Esophagus squamous epithelium (tissue), 5 donors: ENCODE measurements around the gene RGS8. TPM values are rescaled to one million over a fixed set of nuclear protein-coding genes. Genes with fewer than 3 reads are reported as not detected.

Source experiments
- DNase-seq: peaks from one replicate; lab custom pipeline; 2025; lab: John Stamatoyannopoulos, UW
- H3K27ac ChIP-seq, 4 donors: fragments of 200-600 bp; sonication (generic); one replicate each; pipeline ENCODE4 v1.5.1; 2016 to 2019; ENCODE audit warnings: mild to moderate bottlenecking in 1 of 4
- H3K27me3 ChIP-seq, 4 donors: fragments of 200-600 bp; sonication (generic); 1 replicate in 3 of 4; 2 replicates in 1 of 4; pipeline versions ENCODE4 v1.5.1 to v1.6.0; 2017 to 2021; ENCODE audit warnings: antibody characterized with exemption in 1 of 4
- H3K36me3 ChIP-seq, 3 donors: fragments of 200-600 bp; sonication (generic); one replicate each; pipeline ENCODE4 v1.5.1; 2016 to 2019
- H3K4me1 ChIP-seq, 3 donors: fragments of 200-600 bp; sonication (generic); one replicate each; pipeline ENCODE4 v1.5.1; 2017 to 2019
- H3K4me3 ChIP-seq, 4 donors: fragments of 200-600 bp; sonication (generic); 1 replicate in 3 of 4; 2 replicates in 1 of 4; pipeline ENCODE4 v1.5.1; 2016 to 2019; ENCODE audit warnings: mild to moderate bottlenecking in 2 of 4, moderate library complexity in 1 of 4
- H3K9me3 ChIP-seq, 3 donors: fragments of 200-600 bp; sonication (generic); one replicate each; pipeline ENCODE4 v1.5.1; 2016 to 2019
- POLR2A ChIP-seq, 4 donors: fragments of 450-650 bp; IDR thresholded peaks; one replicate each; pipeline ENCODE4 v1.6.1; 2017; ENCODE audit warnings: antibody characterized with exemption in 4 of 4, mild to moderate bottlenecking in 4 of 4, moderate library complexity in 3 of 4
- WGBS, 2 donors: methylation state at CpG; one replicate each; pipeline ENCODE4 v1.1.5; 2018; 5-methylcytosine and 5-hydroxymethylcytosine counted together
- intact Hi-C: fragments of 100-400 bp; cut with DNase I; formaldehyde crosslinking; loops from one replicate; pipeline ENCODE4 v1.15.0; 2022
- total RNA-seq, 4 donors: library from RNA; depleted of rRNA; stranded (reverse); fragments of >200 nt; gene quantifications; one replicate each; pipeline ENCODE4 v1.1.0, GENCODE V29; 2016
- TF ChIP-seq, protein P1 (sequence below), 6 experiments: fragments of 450-650 bp in 4 of 6; fragments of 200-600 bp in 2 of 6; sonication (generic) in 2 of 6; IDR thresholded peaks; one replicate each; pipeline ENCODE4 v1.5.1; 2016 to 2019; ENCODE audit warnings: antibody characterized with exemption in 6 of 6, mild to moderate bottlenecking in 4 of 6, moderate library complexity in 4 of 6
- donor health status: DM: yes; HTN: yes; CAD: no.

The RGS8 gene
- total RNA-seq, 4 donors from 2014 or later, result not detected

DNA sequence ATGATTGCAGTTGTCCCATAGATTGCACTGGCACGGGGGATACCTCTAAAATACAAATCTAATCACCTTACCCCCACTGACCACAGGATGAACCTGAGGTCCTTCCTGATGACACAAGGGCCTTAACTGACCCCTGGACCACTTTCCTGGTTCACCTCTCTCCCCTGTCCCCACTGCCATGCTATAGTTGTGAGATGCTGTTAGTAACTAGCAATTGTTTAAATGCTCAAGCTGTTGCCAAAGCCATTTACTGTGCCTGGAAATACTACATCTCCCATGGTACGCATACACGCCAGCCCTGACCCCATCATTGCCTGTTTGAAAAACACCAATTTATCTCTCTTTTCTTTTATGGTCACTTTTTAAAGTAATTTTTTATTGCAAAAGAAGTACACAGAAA is 29.1 kb upstream of the RGS8 start:
- H3K36me3 ChIP-seq, result no peaks in the 10 kb centered on the region
- no peak for TF ChIP-seq POLR2A (IDR thresholded peaks at IDR 0.05)
- TF ChIP-seq, protein P1, sequence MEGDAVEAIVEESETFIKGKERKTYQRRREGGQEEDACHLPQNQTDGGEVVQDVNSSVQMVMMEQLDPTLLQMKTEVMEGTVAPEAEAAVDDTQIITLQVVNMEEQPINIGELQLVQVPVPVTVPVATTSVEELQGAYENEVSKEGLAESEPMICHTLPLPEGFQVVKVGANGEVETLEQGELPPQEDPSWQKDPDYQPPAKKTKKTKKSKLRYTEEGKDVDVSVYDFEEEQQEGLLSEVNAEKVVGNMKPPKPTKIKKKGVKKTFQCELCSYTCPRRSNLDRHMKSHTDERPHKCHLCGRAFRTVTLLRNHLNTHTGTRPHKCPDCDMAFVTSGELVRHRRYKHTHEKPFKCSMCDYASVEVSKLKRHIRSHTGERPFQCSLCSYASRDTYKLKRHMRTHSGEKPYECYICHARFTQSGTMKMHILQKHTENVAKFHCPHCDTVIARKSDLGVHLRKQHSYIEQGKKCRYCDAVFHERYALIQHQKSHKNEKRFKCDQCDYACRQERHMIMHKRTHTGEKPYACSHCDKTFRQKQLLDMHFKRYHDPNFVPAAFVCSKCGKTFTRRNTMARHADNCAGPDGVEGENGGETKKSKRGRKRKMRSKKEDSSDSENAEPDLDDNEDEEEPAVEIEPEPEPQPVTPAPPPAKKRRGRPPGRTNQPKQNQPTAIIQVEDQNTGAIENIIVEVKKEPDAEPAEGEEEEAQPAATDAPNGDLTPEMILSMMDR (IDR thresholded peaks at IDR 0.05), result no peak
- H3K4me3 ChIP-seq, result no peak overlapping the region
- intact Hi-C loops, result no loop called here
- 80 to 92% methylated on average over 3 of the region's 3 CpGs for WGBS, 2 donors
- no peak for DNase-seq
- H3K9me3 ChIP-seq, result no peaks in the 10 kb centered on the region
- H3K4me1 ChIP-seq, result no peaks in the 10 kb centered on the region
- H3K27me3 ChIP-seq, result no peaks in the 10 kb centered on the region
- no peak overlapping the region for H3K27ac ChIP-seq

DNA sequence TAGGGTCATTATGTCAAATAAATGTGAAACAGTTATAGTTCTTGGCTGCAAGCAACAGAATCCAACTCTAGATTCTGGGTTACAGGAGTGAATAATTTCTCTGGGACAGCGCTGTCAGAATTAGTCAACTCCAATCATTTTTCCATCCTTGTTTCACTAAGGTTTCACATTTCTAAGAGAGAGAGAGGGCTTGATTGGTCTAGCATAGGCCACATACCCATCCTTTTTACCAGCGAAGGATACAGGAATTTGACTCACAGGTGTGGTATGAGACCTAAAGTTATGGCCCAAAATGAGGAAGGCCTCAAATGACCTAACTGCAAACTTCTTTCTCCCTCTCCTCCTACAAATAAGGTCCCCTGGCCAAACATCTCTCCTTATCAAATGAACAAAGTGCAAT is 25.5 kb upstream of the RGS8 start:
- Histone ChIP-seq H3K27ac (no peak overlapping the region), H3K9me3 (no peaks in the 10 kb centered on the region), H3K4me3 (no peak overlapping the region), H3K4me1 (no peaks in the 10 kb centered on the region), H3K36me3 (no peaks in the 10 kb centered on the region), H3K27me3 (no peaks in the 10 kb centered on the region)
- TF ChIP-seq POLR2A (IDR thresholded peaks at IDR 0.05), result no peak
- TF ChIP-seq, protein P1 (IDR thresholded peaks at IDR 0.05), result no peak
- DNase-seq, result no peak
- 83% methylated on average over 2 of the region's 2 CpGs for WGBS, 2 donors
- intact Hi-C loops, result no loop called here

DNA sequence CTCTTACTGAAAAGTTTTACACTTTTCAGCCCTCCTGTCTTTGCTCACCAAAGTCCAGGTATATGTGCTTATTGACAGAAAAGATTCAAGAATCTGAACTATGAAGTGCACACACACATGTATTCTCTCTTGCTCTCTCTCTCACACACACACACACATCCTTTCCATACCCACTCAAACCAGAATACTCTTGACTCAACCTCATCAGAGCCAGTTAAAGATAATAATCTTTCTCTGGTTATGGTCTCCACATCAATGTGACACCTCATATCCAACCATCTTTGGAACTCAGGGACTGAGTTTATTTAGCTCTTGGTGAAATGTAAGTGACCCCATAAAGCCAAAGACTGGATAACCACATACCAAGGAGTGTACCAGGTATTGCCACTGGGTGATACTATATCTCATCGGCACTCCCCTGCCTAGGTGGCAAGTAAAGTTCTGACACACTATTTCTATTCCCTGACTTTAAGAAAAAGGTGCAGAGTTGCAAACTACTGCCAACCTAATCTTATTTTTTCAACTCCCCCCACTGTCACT is 24.9 kb upstream of the RGS8 start:
- TF ChIP-seq POLR2A (IDR thresholded peaks at IDR 0.05), result no peak
- TF ChIP-seq, protein P1 (IDR thresholded peaks at IDR 0.05), result no peak
- Histone ChIP-seq H3K4me1 (no peaks in the 10 kb centered on the region), H3K27me3 (no peaks in the 10 kb centered on the region), H3K27ac (no peak overlapping the region), H3K36me3 (no peaks in the 10 kb centered on the region), H3K4me3 (no peak overlapping the region), H3K9me3 (no peaks in the 10 kb centered on the region)
- intact Hi-C loops, result no loop called here
- WGBS, 2 donors, result 93% methylated on average over 1 of the region's 1 CpG
- no peak for DNase-seq

DNA sequence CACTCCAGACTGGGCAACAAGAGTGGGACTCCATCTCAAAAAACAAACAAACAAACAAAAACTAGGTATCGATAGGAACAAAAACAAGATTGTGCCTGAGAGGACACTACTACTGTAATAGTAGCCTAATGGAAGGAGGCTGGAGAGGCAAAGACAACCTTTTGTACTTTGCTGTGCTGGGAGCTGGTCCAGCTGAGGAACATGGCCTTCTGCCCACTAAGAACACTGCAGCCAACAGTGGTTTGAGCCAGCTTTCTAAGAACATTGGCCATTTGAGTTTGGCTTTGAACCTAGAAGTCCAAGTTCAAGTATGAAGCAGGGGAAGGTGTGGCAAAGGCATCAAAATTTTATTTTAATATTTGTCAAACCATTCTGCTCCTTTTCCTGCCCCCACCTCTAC is 22.7 kb upstream of the RGS8 start:
- no peaks in the 10 kb centered on the region for H3K36me3 ChIP-seq
- H3K4me1 ChIP-seq, result no peaks in the 10 kb centered on the region
- 67 to 77% methylated on average over 1 of the region's 1 CpG for WGBS, 2 donors
- TF ChIP-seq, protein P1 (IDR thresholded peaks at IDR 0.05), result no peak
- TF ChIP-seq POLR2A (IDR thresholded peaks at IDR 0.05), result no peak
- H3K27me3 ChIP-seq, result no peaks in the 10 kb centered on the region
- no peak overlapping the region for H3K27ac ChIP-seq
- H3K4me3 ChIP-seq, result no peak overlapping the region
- H3K9me3 ChIP-seq, result no peaks in the 10 kb centered on the region
- no peak for DNase-seq
- intact Hi-C loops, result no loop called here

DNA sequence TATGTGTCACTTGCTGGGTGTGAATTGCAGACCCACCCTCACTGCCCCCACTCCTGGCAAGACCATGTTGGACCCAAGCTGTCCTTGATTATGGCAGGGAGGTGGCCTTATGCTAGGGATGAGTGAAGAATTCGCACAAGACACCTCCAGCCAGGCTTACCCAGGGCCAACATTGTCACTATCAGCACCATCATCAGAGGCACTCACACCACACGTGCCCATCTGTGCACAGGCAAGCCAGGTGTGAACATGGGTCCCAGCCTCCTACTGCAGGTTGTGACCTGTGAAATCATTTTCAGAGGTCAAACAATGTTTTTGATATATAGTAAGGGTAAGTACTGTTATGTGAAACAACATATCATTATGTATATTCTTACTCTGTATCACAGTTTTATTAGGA is 20.3 kb upstream of the RGS8 start:
- no peak for DNase-seq
- Histone ChIP-seq H3K4me1 (peaks cover 0 to 8% (median 0%) of the 10 kb centered on the region in 3 donors), H3K27me3 (no peaks in the 10 kb centered on the region), H3K27ac (no peak overlapping the region), H3K36me3 (no peaks in the 10 kb centered on the region), H3K9me3 (no peaks in the 10 kb centered on the region), H3K4me3 (no peak overlapping the region)
- 81 to 85% methylated on average over 2 of the region's 2 CpGs for WGBS, 2 donors
- intact Hi-C loops, result no loop called here
- TF ChIP-seq POLR2A (IDR thresholded peaks at IDR 0.05), result no peak
- TF ChIP-seq, protein P1 (IDR thresholded peaks at IDR 0.05), result no peak
